GM20431 (cell line): ENCODE data around the gene UQCRH.
"Not testable (repeated sequence)": the region's sequence is repeated elsewhere in the genome, so short reads cannot be mapped to it uniquely, and the experiment has no call there.

Experiments
- in situ Hi-C: fragments of 300-500 bp; cut with MseI, MboI; formaldehyde crosslinking; loops from one replicate; pipeline ENCODE4 v1.15.0; 2020; ENCODE audit warnings: low sequenced_read_pairs; ENCODE audit not compliant: unreplicated experiment

The UQCRH gene

GRCh38 chr1:46295306-46295705 lies 8.2 kb upstream of the UQCRH start:
- in situ Hi-C loops = no loop called here

- in situ Hi-C loops = no loop called here
Observed at GRCh38 chr1:46298387-46298786, 5.1 kb upstream of the UQCRH start.

- in situ Hi-C loops = no loop called here
Observed at GRCh38 chr1:46300673-46301405, 2.7 kb upstream of the UQCRH start.

- in situ Hi-C loops = no loop called here
Observed at GRCh38 chr1:46301406-46301807, 2.1 kb upstream of the UQCRH start.

GRCh38 chr1:46301808-46302640 lies 1.5 kb upstream of the UQCRH start:
- in situ Hi-C loops = no loop called here

GRCh38 chr1:46302641-46303037 lies 859 bp upstream of the UQCRH start:
- in situ Hi-C loops = no loop called here

- in situ Hi-C loops = no loop called here
Observed at GRCh38 chr1:46303872-46304326, 401 bp downstream of the UQCRH start.

GRCh38 chr1:46306159-46306530 lies 2.6 kb downstream of the UQCRH start:
- in situ Hi-C loops = no loop called here

GRCh38 chr1:46309401-46310159 lies 6.1 kb downstream of the UQCRH start:
- in situ Hi-C loops = no loop called here

- in situ Hi-C loops = no loop called here
Observed at GRCh38 chr1:46310321-46310720, 6.8 kb downstream of the UQCRH start.

- in situ Hi-C loops = no loop called here
Observed at GRCh38 chr1:46315669-46316403, 12.3 kb downstream of the UQCRH start.

- in situ Hi-C loops = no loop called here
Observed at GRCh38 chr1:46317323-46317722, 13.8 kb downstream of the UQCRH start.

GRCh38 chr1:46319301-46319700 lies 15.8 kb downstream of the UQCRH start:
- in situ Hi-C loops = not testable (repeated sequence)

GRCh38 chr1:46319960-46320914 lies 16.7 kb downstream of the UQCRH start:
- in situ Hi-C loops = not testable (repeated sequence)

GRCh38 chr1:46322191-46322590 lies 18.7 kb downstream of the UQCRH start:
- in situ Hi-C loops = not testable (repeated sequence)

GRCh38 chr1:46325285-46326076 lies 22.0 kb downstream of the UQCRH start:
- in situ Hi-C loops = not testable (repeated sequence)

- in situ Hi-C loops = not testable (repeated sequence)
Observed at GRCh38 chr1:46328182-46328581, 24.7 kb downstream of the UQCRH start.

- in situ Hi-C loops = not testable (repeated sequence)
Observed at GRCh38 chr1:46329807-46330206, 26.3 kb downstream of the UQCRH start.
